Measurements from ENCODE around the gene C1QTNF5. TPM values are rescaled to one million over a fixed set of nuclear protein-coding genes. Genes with fewer than 3 reads are reported as not detected.
A peak's percentile ranks its signal among the peaks of the same experiment; 100 is the strongest.

C1QTNF5 gene
- total RNA-seq, 2 experiments from 2014 or later = not detected

- POLR2A ChIA-PET = interaction anchor here (0.8 to 3.8 kb wide), 12 partner anchors 9 to 290 kb away, joined by 3 to 15 read pairs (median 6); partner anchors contain the start of genes CBL, RNF26 and SLC37A4
- intact Hi-C loops (cut with micrococcal nuclease) = loop anchor here (2.0 to 10.0 kb wide), 2 partner anchors 50 to 116 kb away; partner anchors contain the start of gene CBL
- Mint-ChIP-seq H3K27ac (peak overlapping the region; percentile 85), H3K36me3 (ENCODE audit: low read depth) (no peaks in the 10 kb centered on the region), H3K27me3 (peaks cover 12% of the 10 kb centered on the region), H3K4me1 (ENCODE audit: low read depth) (peaks cover 19% of the 10 kb centered on the region), H3K9me3 (no peaks in the 10 kb centered on the region), H3K4me3 (peak overlapping the region; percentile 78)
- ATAC-seq = peak; percentile 66
- DNase-seq = peak; percentile 76
- no peak for TF ChIP-seq CTCF (IDR thresholded peaks at IDR 0.05)
- CTCF ChIA-PET = interaction anchor here (0.6 to 11.4 kb wide), 21 partner anchors 11 to 266 kb away, joined by 3 to 201 read pairs (median 4); partner anchors contain the start of genes C1QTNF5, CBL, RNF26 and USP2
These were observed 19.7 kb downstream of the C1QTNF5 start for GRCh38 chr11:119320776-119321524.

GRCh38 chr11:119320240-119320775 is 20.4 kb downstream of the C1QTNF5 start:
- intact Hi-C loops (cut with micrococcal nuclease) = loop anchor here (2.0 to 10.0 kb wide), 2 partner anchors 50 to 116 kb away; partner anchors contain the start of gene CBL
- TF ChIP-seq CTCF (IDR thresholded peaks at IDR 0.05) = no peak
- ChIA-PET POLR2A (interaction anchor here (1.4 to 3.8 kb wide), 8 partner anchors 8 to 225 kb away, joined by 3 to 15 read pairs (median 8); partner anchors contain the start of genes CBL and RNF26), CTCF (interaction anchor here (1.0 to 11.4 kb wide), 10 partner anchors 11 to 265 kb away, joined by 3 to 201 read pairs (median 18); partner anchors contain the start of genes C1QTNF5, CBL, RNF26 and USP2)
- Mint-ChIP-seq H3K27me3 (peaks cover 15% of the 10 kb centered on the region), H3K36me3 (ENCODE audit: low read depth) (no peaks in the 10 kb centered on the region), H3K27ac (no peak overlapping the region), H3K9me3 (no peaks in the 10 kb centered on the region), H3K4me3 (peak overlapping the region; percentile 32), H3K4me1 (ENCODE audit: low read depth) (peaks cover 22% of the 10 kb centered on the region)
- ATAC-seq = no peak
- no peak for DNase-seq

GRCh38 chr11:119319700-119320239 is 20.9 kb downstream of the C1QTNF5 start:
- Mint-ChIP-seq H3K36me3 (ENCODE audit: low read depth) (no peaks in the 10 kb centered on the region), H3K4me1 (ENCODE audit: low read depth) (peaks cover 25% of the 10 kb centered on the region), H3K9me3 (no peaks in the 10 kb centered on the region), H3K27me3 (peaks cover 15% of the 10 kb centered on the region), H3K4me3 (peak overlapping the region; percentile 32), H3K27ac (no peak overlapping the region)
- CTCF ChIA-PET = interaction anchor here (1.4 to 11.4 kb wide), 3 partner anchors 10 to 15 kb away, joined by 3 to 201 read pairs (median 4); partner anchors contain the start of gene RNF26
- intact Hi-C loops (cut with micrococcal nuclease) = loop anchor here (2.0 to 10.0 kb wide), 2 partner anchors 49 to 115 kb away; partner anchors contain the start of gene CBL
- no peak for TF ChIP-seq CTCF (IDR thresholded peaks at IDR 0.05)
- ATAC-seq = no peak
- DNase-seq = no peak
- POLR2A ChIA-PET = interaction anchor here (1.0 to 2.1 kb wide), 4 partner anchors 10 to 225 kb away, joined by 3 to 9 read pairs (median 5); partner anchors contain the start of gene RNF26

GRCh38 chr11:119319136-119319699 is 21.5 kb downstream of the C1QTNF5 start:
- no peak overlapping the region for H3K27ac Mint-ChIP-seq
- TF ChIP-seq CTCF (IDR thresholded peaks at IDR 0.05) = no peak
- no peaks in the 10 kb centered on the region for H3K9me3 Mint-ChIP-seq
- ATAC-seq = no peak
- no peaks in the 10 kb centered on the region for H3K36me3 Mint-ChIP-seq (ENCODE audit: low read depth)
- ChIA-PET POLR2A (interaction anchor here (0.9 to 1.5 kb wide), 4 partner anchors 9 to 18 kb away, joined by 3 to 4 read pairs (median 4); partner anchors contain the start of gene RNF26), CTCF (interaction anchor here (1.4 to 11.4 kb wide), 4 partner anchors 9 to 113 kb away, joined by 3 to 201 read pairs (median 4); partner anchors contain the start of genes CBL and RNF26)
- intact Hi-C loops (cut with micrococcal nuclease) = no loop called here
- H3K4me1 Mint-ChIP-seq (ENCODE audit: low read depth) = peaks cover 26% of the 10 kb centered on the region
- H3K4me3 Mint-ChIP-seq = no peak overlapping the region
- peaks cover 15% of the 10 kb centered on the region for H3K27me3 Mint-ChIP-seq
- DNase-seq = no peak

Measured in activated CD8-positive, alpha-beta T cell treated with anti-CD3 and anti-CD28 coated beads for 36 hours (primary cell).